IPS DF 19.7 (cell line): ENCODE results near the gene ITGAL.
"Not testable (repeated sequence)": the region's sequence is repeated elsewhere in the genome, so short reads cannot be mapped to it uniquely, and the experiment has no call there.

Experiments used
- DNase-seq: peaks from one replicate; pipeline ENCODE4 v3.0.0-alpha.2; 2013; ENCODE audit warnings: low read depth, low spot score

Gene ITGAL

GRCh38 chr16:30526137-30526822, 53.7 kb downstream of the ITGAL start, which contains the start of gene ZNF768:
TSS of gene ZNF768 (minus strand) at chr16:30526566. CDS start at chr16:30526413, 153 bp downstream.
- no peak for DNase-seq

GRCh38 chr16:30526823-30527634, 54.5 kb downstream of the ITGAL start:
- peak; percentile 92 for DNase-seq

- DNase-seq: no peak
These were observed 55.2 kb downstream of the ITGAL start for GRCh38 chr16:30527635-30528178.

GRCh38 chr16:30528799-30529457, 56.4 kb downstream of the ITGAL start:
- DNase-seq: no peak

- DNase-seq: no peak
These were observed 57.9 kb downstream of the ITGAL start for GRCh38 chr16:30530163-30531037.

- DNase-seq: no peak
These were observed 60.0 kb downstream of the ITGAL start for GRCh38 chr16:30532285-30533145.

GRCh38 chr16:30533146-30533522, 60.6 kb downstream of the ITGAL start:
- DNase-seq: no peak

GRCh38 chr16:30533748-30534367, 61.3 kb downstream of the ITGAL start:
- DNase-seq: no peak

GRCh38 chr16:30534368-30535105, 62.0 kb downstream of the ITGAL start, which contains the start of gene ZNF747:
TSS of gene ZNF747 (minus strand) at chr16:30534858. CDS start at chr16:30534679, 179 bp downstream.
- DNase-seq: no peak

DNA sequence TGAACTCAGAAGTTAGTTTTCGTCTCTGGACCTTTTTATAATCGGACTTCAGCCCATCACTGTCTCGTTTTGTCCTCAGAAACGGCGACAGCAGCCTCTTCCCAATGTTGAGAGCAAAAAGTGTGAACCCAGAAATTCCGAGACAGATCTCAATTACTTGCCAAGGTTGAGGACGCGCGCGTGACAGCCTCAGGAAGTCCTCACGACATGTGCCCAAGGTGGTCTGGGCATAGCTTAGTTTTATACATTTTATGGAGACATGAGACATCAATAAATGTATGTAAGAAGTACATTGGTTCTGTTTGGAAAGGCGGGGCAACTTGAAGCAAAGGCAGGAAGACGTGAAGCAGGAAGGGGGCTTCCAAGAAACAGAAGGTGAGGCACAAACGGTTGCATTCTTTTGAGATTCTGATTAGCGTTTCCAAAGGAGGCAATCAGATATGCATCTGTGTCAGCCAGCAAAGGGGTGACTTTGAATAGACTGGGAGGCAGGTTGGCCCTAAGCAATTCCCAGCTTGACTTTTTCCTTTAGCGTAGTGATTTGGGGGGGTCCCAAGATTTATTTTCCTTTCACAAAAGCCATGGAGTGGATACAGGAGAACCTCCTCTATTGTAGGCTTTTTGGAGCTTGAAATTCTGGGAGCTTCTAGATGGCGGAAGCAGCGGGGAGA, 62.7 kb downstream of the ITGAL start:
- no peak for DNase-seq

DNA sequence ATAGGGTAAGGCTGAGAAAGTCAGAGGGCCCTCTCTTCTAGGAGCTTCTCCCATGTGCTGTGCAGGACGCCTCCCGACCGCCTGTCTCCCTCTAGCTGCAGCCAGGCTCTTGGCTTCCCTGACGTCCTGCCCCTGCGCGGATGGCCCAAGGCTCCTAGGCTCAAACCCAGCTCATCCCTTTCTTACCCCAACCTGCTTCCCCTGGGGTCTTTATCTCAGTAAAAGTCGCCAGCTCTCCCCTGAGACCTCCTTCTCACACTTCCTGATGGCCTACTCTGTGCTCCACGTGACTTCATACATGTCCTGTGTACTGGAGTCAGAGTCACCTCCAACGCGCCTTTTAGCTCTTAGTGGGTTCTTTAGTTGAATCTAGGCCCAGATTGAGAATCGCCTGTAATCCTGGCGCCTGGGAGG, 63.2 kb downstream of the ITGAL start:
- DNase-seq: no peak

DNA sequence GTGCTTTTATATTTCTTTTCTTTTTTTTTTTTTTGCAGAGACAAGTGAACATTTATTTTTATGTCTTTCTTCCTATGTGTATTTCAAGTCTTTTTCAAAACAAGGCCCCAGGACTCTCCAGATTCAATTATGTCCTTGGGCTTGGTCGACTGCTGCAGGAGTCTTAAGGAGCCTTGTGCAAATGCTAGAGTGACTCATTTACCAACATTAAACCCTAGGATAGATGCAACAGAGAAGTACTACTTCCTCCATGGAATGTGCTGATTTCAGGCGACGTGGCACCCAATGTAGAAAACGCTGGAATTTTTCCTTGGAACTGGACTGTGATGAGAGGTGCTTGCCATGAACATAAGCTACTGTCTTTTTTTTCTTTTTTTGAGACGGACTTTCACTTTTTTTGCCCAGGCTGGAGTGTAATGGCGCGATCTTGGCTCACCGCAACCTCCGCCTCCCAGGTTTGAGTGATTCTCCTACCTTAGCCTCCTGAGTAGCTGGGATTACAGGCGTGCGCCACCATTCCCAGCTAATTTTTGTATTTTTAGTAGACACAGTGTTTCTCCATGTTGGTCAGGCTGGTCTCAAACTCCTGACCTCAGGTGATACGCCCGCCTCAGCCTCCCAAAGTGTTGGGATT, 64.0 kb downstream of the ITGAL start:
- DNase-seq: not testable (repeated sequence)

DNA sequence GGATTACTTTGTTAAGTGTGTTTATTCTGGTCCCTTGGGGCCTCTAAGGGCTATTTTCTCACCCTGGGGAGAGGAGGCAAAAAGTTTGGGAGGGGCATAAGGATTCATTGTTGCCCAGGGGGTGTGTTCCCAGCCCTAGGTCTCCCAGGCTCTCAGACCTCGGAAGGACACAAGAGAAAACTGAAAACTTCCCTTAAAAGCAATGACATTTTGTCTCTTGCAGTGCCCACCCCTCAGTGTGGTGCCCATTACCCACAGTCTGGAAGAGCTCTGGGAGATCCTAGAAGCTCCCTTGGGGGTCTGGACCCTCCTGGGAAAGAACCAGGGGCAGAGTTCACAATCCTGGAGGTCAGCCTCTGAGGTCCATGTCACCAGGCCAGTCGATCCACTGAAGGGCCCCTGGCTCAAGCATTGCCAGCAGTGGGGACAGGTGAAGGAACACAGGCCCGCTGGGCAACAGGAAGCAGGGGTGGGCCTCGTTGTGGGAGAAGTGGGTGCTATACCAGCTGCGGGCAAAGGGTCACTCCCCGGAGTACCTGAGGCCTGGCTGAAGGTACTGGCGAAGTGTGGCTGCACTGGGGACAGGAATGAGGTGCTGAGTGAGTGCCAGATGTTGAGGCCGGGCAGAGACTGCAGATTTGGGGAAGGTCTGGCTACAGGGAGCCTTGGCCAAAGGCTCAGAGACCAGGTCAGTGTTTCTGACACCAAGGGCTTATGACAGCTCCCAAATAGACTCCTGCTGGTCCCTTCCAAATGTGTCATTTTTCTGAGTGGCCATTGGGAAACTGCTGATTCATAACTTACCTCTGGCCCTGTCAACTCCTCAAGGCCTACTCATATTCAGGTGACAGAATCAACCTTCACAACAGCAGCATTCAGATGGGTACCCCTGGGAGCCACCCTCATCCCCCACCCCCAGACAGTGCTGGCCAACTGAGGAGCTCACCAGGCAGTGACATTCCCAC, 66.7 kb downstream of the ITGAL start:
- DNase-seq: no peak

DNA sequence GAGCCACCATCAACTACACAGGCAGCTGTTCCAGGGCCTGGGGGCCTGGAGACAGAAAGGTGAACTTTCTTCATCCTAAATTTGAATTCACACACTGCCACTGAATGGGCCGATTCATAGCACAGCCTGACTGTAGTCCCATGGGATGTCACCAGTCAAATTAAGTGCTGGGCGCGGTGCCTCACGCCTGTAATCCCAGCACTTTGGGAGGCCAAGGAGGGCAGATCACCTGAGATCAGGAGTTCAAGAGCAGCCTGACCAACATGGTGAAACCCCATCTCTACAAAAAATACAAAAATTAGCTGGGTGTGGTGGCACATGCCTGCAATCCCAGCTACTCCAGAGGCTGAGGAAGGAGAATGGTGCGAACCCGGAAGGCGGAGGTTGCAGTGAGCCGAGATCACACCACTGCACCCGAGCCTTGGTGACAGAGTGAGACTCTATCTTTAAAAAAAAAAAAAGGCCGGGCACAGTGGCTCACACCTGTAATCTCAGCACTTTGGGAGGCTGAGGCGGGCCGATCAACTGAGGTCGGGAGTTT, 67.5 kb downstream of the ITGAL start:
- not testable (repeated sequence) for DNase-seq

DNA sequence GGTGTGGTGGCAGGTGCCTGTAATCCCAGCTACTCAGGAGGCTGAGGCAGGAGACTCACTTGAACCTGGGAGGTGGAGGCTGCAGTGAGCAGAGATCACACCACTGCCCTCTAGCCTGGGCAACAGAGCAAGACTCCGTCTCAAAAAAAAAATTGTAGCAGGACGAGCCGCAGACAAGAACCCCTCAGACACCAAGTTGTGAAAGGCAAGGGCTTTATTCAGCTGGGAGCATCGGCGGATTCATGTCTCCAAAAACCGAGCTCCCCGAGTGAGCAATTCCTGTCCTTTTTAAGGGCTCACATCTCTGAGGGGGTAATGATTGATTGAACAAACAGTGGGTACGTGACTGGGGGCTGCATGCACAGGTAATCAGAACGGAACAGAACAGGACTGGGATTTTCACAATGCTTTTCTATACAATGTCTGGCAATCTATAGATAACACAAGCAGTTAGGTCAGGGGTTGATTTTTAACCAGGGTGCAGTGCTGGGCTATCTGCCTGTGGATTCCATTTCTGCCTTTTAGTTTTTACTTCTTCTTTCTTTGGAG, 68.4 kb downstream of the ITGAL start:
- DNase-seq: not testable (repeated sequence)
